Liver (tissue), 3 donors: ENCODE measurements around the gene TAF3.

Experiments used
- CTCF ChIP-seq: fragments of 150-350 bp; IDR thresholded peaks from 2 replicates; pipeline ENCODE4 v1.5.1; 2017; ENCODE audit warnings: improper control_type of control experiment, low read depth, low read length; ENCODE audit not compliant: missing input control
- GABPA ChIP-seq, 2 donors: IDR thresholded peaks in 1 of 2; conservative IDR thresholded peaks in 1 of 2; 2 replicates each; pipeline ENCODE4 v1.6.1; 2016; ENCODE audit warnings: antibody characterized with exemption in 2 of 2, mild to moderate bottlenecking in 1 of 2, moderate library complexity in 1 of 2
- MAX ChIP-seq: IDR thresholded peaks from 2 replicates; pipeline ENCODE4 v1.6.1; 2016; ENCODE audit warnings: antibody characterized with exemption
- RAD21 ChIP-seq, 2 donors: IDR thresholded peaks; 2 replicates each; pipeline ENCODE4 v1.6.1; 2016; ENCODE audit warnings: antibody characterized with exemption in 2 of 2, mild to moderate bottlenecking in 2 of 2
- REST ChIP-seq: IDR thresholded peaks from 2 replicates; pipeline ENCODE4 v1.6.1; 2016; ENCODE audit warnings: antibody characterized with exemption, mild to moderate bottlenecking
- SP1 ChIP-seq: IDR thresholded peaks from 2 replicates; pipeline ENCODE4 v1.6.1; 2018; ENCODE audit warnings: antibody characterized with exemption, mild to moderate bottlenecking
- donor health status: healthy.
- donor health status: healthy.

- TF ChIP-seq CTCF, result no peak
- TF ChIP-seq SP1, result no peak
- no peak for TF ChIP-seq MAX
- TF ChIP-seq RAD21 (IDR thresholded peaks at IDR 0.05), result no peak
- TF ChIP-seq GABPA (IDR thresholded peaks at IDR 0.05 in 1 of 2, conservative IDR thresholded peaks at IDR 0.05 in 1 of 2), result no peak
- TF ChIP-seq REST, result no peak
Measured at GRCh38 chr10:7965457-7965856, 147.2 kb downstream of the TAF3 start.
